ENCODE measurements around the gene LRRC4C.

- TF ChIP-seq EP300 (IDR thresholded peaks at IDR 0.05) (no peak), CTCF (IDR thresholded peaks at IDR 0.05) (no peak), POLR2A (IDR thresholded peaks at IDR 0.05) (no peak)
Measured at GRCh38 chr11:41383768-41384167, 75.7 kb downstream of the LRRC4C start.

Measured in gastroesophageal sphincter (tissue), 3 donors.